Activated naive CD4-positive, alpha-beta T cell treated with anti-CD3 and anti-CD28 coated beads, Interleukin-2, amount 10 ng/mL, durations not matched to agents 7 days and 5 days (primary cell): ENCODE data around the gene SH3BP5.

ENCODE experiments used
- CTCF ChIA-PET: fragments of 350-600 bp; sonication (Branson Sonifier 250); formaldehyde crosslinking; loops from one replicate; lab custom pipeline; 2021; ENCODE audit warnings: antibody characterized with exemption; lab: Charles Lee
- DNase-seq: peaks from one replicate; pipeline ENCODE4 v3.0.0-alpha.2; 2020
- H3K27ac Mint-ChIP-seq: one replicate; pipeline ENCODE4 v1.8.0; 2021; ENCODE audit warnings: mild to moderate bottlenecking, moderate library complexity, mixed read lengths
- H3K27me3 Mint-ChIP-seq: one replicate; pipeline ENCODE4 v1.8.0; 2021; ENCODE audit warnings: mild to moderate bottlenecking, mixed read lengths
- H3K36me3 Mint-ChIP-seq: one replicate; pipeline ENCODE4 v1.8.0; 2021; ENCODE audit warnings: mixed read lengths
- H3K4me1 Mint-ChIP-seq: one replicate; pipeline ENCODE4 v1.8.0; 2021; ENCODE audit warnings: mixed read lengths
- H3K4me3 Mint-ChIP-seq: one replicate; pipeline ENCODE4 v1.8.0; 2021; ENCODE audit warnings: mild to moderate bottlenecking, moderate library complexity, mixed read lengths
- H3K9me3 Mint-ChIP-seq: one replicate; pipeline ENCODE4 v1.8.0; 2021; ENCODE audit warnings: mixed read lengths

SH3BP5 gene

GRCh38 chr3:15215996-15216395 lies 116.4 kb downstream of the SH3BP5 start:
- H3K27me3 Mint-ChIP-seq = no peaks in the 10 kb centered on the region
- H3K9me3 Mint-ChIP-seq = no peaks in the 10 kb centered on the region
- H3K36me3 Mint-ChIP-seq = peaks cover 48% of the 10 kb centered on the region
- CTCF ChIA-PET = no interaction called here
- H3K4me3 Mint-ChIP-seq = no peak overlapping the region
- no peak overlapping the region for H3K27ac Mint-ChIP-seq
- DNase-seq = no peak
- peaks cover 12% of the 10 kb centered on the region for H3K4me1 Mint-ChIP-seq

GRCh38 chr3:15214758-15215157 lies 117.6 kb downstream of the SH3BP5 start:
- Mint-ChIP-seq H3K27ac (no peak overlapping the region), H3K4me3 (no peak overlapping the region), H3K27me3 (no peaks in the 10 kb centered on the region), H3K4me1 (peaks cover 14% of the 10 kb centered on the region), H3K36me3 (peaks cover 49% of the 10 kb centered on the region), H3K9me3 (no peaks in the 10 kb centered on the region)
- CTCF ChIA-PET = no interaction called here
- no peak for DNase-seq

DNA sequence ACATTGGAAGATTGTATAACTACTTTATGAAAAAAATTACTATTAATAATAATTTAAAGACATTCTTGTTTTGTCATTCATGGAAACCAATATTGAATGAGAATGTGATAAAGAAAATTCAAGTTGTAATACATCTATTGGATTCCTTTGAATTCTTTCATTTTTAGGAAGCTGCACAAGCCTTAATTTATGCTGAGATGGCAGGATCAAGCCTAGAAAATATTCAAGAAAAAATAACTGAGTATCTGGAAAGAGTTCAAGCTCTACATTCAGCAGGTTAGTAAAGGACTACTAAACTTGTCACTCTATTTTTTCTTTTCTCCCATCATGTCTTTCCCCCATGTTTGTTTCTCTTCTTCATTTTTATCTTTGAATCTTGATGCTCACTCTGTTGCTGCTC lies 120.4 kb downstream of the SH3BP5 start:
- H3K4me3 Mint-ChIP-seq = no peak overlapping the region
- H3K9me3 Mint-ChIP-seq = no peaks in the 10 kb centered on the region
- H3K4me1 Mint-ChIP-seq = peaks cover 21% of the 10 kb centered on the region
- no peak for DNase-seq
- H3K36me3 Mint-ChIP-seq = peaks cover 33% of the 10 kb centered on the region
- CTCF ChIA-PET = interaction anchor here (0.8 to 0.9 kb wide), 2 partner anchors 9 to 193 kb away, joined by 4 read pairs; no protein-coding TSS in a partner anchor
- no peaks in the 10 kb centered on the region for H3K27me3 Mint-ChIP-seq
- H3K27ac Mint-ChIP-seq = no peak overlapping the region

DNA sequence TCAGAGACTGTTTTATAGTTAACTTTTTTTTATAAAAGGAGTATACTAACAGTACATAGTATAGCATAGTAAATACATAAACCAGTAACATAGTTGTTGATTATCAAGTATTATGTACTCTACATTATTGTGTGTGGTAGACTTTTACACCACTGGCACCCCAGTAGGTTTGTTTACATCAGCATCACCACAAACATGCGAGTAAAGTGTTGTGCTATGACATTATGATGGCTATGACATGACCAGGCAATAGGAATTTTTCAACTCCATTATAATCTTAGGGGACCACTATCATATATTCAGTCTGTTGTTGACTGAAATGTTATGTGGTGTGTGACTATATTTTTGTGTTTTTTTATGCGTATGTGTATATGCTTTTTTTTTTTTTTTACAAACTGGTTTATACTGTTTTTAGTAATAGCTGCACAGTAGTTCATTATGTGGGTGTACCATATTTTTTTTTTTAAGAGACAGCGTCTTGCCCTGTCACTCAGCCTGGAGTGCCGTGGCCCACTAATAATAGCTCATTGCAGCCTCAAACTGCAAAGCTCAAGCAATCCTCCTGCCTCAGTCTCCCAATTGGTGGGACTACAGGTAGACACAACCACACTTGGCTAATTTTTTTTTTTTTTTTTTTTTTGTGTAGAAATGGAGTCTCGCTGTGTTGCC lies 124.4 kb downstream of the SH3BP5 start:
- Mint-ChIP-seq H3K9me3 (no peaks in the 10 kb centered on the region), H3K36me3 (peaks cover 15% of the 10 kb centered on the region), H3K4me1 (peaks cover 26% of the 10 kb centered on the region), H3K4me3 (peak overlapping the region; percentile 45), H3K27me3 (peaks cover 5% of the 10 kb centered on the region), H3K27ac (peak overlapping the region; percentile 13)
- CTCF ChIA-PET = interaction anchor here (0.5 to 1.2 kb wide), 6 partner anchors 17 to 350 kb away, joined by 3 read pairs; no protein-coding TSS in a partner anchor
- no peak for DNase-seq

GRCh38 chr3:15206662-15207576 lies 125.5 kb downstream of the SH3BP5 start:
- Mint-ChIP-seq H3K9me3 (no peaks in the 10 kb centered on the region), H3K36me3 (peaks cover 8% of the 10 kb centered on the region), H3K4me1 (peaks cover 27% of the 10 kb centered on the region), H3K27ac (peak overlapping the region; percentile 87), H3K4me3 (peak overlapping the region; percentile 78), H3K27me3 (peaks cover 7% of the 10 kb centered on the region)
- CTCF ChIA-PET = interaction anchor here (0.6 to 7.4 kb wide), 7 partner anchors 60 to 200 kb away, joined by 3 to 59 read pairs (median 3); no protein-coding TSS in a partner anchor
- DNase-seq = peak; percentile 51

GRCh38 chr3:15205934-15206661 lies 126.3 kb downstream of the SH3BP5 start, which contains the start of gene CAPN7:
TSS of gene CAPN7 (plus strand) at chr3:15206246. CDS start at chr3:15206496, 250 bp downstream.
- CTCF ChIA-PET = interaction anchor here (0.8 to 7.4 kb wide), 7 partner anchors 10 to 351 kb away, joined by 3 to 59 read pairs (median 4); no protein-coding TSS in a partner anchor
- Mint-ChIP-seq H3K36me3 (peaks cover 8% of the 10 kb centered on the region), H3K4me3 (peak within 1 kb of the TSS; percentile 78), H3K27ac (peak within 1 kb of the TSS; percentile 90), H3K27me3 (peaks cover 9% of the 10 kb centered on the region), H3K9me3 (no peaks in the 10 kb centered on the region), H3K4me1 (peaks cover 27% of the 10 kb centered on the region)
- peak; percentile 95 for DNase-seq

GRCh38 chr3:15205482-15205933 lies 126.9 kb downstream of the SH3BP5 start:
- peak overlapping the region; percentile 78 for H3K4me3 Mint-ChIP-seq
- DNase-seq = no peak
- peaks cover 11% of the 10 kb centered on the region for H3K27me3 Mint-ChIP-seq
- CTCF ChIA-PET = interaction anchor here (1.1 to 7.4 kb wide), 6 partner anchors 9 to 351 kb away, joined by 3 to 59 read pairs (median 4); no protein-coding TSS in a partner anchor
- no peaks in the 10 kb centered on the region for H3K9me3 Mint-ChIP-seq
- H3K4me1 Mint-ChIP-seq = peaks cover 25% of the 10 kb centered on the region
- H3K36me3 Mint-ChIP-seq = peaks cover 4% of the 10 kb centered on the region
- peak overlapping the region; percentile 90 for H3K27ac Mint-ChIP-seq
